Measurements from ENCODE around the gene NOD1. TPM values are rescaled to one million over a fixed set of nuclear protein-coding genes. Genes with fewer than 3 reads are reported as not detected.

NOD1 gene
- total RNA-seq, 4 donors from 2014 or later = 12.4 to 18.3 (median 15.6) TPM

- intact Hi-C loops (cut with DNase I; ENCODE audit: low total_unique reads) = no loop called here
- 76 to 89% methylated on average over 3 to 6 of the region's 6 CpGs for WGBS, 2 donors (ENCODE audit: low coverage in 1 of 2)
- Histone ChIP-seq H3K4me1 (no peaks in the 10 kb centered on the region), H3K27me3 (no peaks in the 10 kb centered on the region), H3K36me3 (peaks cover 0 to 20% (median 3%) of the 10 kb centered on the region in 4 donors), H3K4me3 (no peak overlapping the region), H3K27ac (no peak overlapping the region), H3K9me3 (no peaks in the 10 kb centered on the region)
- no peak for TF ChIP-seq POLR2A (IDR thresholded peaks at IDR 0.05)
- TF ChIP-seq POLR2AphosphoS5 (IDR thresholded peaks at IDR 0.05) = no peak
- TF ChIP-seq EP300 (IDR thresholded peaks at IDR 0.05; ENCODE audit: low read depth) = no peak
- TF ChIP-seq, protein P1, sequence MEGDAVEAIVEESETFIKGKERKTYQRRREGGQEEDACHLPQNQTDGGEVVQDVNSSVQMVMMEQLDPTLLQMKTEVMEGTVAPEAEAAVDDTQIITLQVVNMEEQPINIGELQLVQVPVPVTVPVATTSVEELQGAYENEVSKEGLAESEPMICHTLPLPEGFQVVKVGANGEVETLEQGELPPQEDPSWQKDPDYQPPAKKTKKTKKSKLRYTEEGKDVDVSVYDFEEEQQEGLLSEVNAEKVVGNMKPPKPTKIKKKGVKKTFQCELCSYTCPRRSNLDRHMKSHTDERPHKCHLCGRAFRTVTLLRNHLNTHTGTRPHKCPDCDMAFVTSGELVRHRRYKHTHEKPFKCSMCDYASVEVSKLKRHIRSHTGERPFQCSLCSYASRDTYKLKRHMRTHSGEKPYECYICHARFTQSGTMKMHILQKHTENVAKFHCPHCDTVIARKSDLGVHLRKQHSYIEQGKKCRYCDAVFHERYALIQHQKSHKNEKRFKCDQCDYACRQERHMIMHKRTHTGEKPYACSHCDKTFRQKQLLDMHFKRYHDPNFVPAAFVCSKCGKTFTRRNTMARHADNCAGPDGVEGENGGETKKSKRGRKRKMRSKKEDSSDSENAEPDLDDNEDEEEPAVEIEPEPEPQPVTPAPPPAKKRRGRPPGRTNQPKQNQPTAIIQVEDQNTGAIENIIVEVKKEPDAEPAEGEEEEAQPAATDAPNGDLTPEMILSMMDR (IDR thresholded peaks at IDR 0.05) = no peak
- DNase-seq = no peak
- in situ Hi-C loops (cut with MboI; ENCODE audit: low pct_ligation_motif_present in 1 of 4, low pct_unique_long_range_greater_than_20kb in 1 of 4, low sequenced_read_pairs in 3 of 4) = loop anchor here in 1 of 4 donors (25.0 kb wide), 1 partner anchor 163 kb away; the partner anchor contains the start of gene ZNRF2
Observed at GRCh38 chr7:30450240-30450982, 28.2 kb downstream of the NOD1 start.

GRCh38 chr7:30448461-30449189 lies 30.0 kb downstream of the NOD1 start:
- intact Hi-C loops (cut with DNase I; ENCODE audit: low total_unique reads) = no loop called here
- TF ChIP-seq EP300 (IDR thresholded peaks at IDR 0.05; ENCODE audit: low read depth) (no peak), POLR2A (IDR thresholded peaks at IDR 0.05) (no peak), POLR2AphosphoS5 (IDR thresholded peaks at IDR 0.05) (no peak)
- TF ChIP-seq, protein P1 (IDR thresholded peaks at IDR 0.05) = no peak
- in situ Hi-C loops (cut with MboI; ENCODE audit: low pct_ligation_motif_present in 1 of 4, low pct_unique_long_range_greater_than_20kb in 1 of 4, low sequenced_read_pairs in 3 of 4) = no loop called here
- no peaks in the 10 kb centered on the region for H3K9me3 ChIP-seq
- no peak overlapping the region for H3K4me3 ChIP-seq
- WGBS, 2 donors (ENCODE audit: low coverage in 1 of 2) = 80% methylated on average over 7 of the region's 10 CpGs; no CpG with 5 or more reads in 1 of the 2 donors
- DNase-seq = no peak
- no peaks in the 10 kb centered on the region for H3K27me3 ChIP-seq
- H3K4me1 ChIP-seq = no peaks in the 10 kb centered on the region
- H3K27ac ChIP-seq = no peak overlapping the region
- H3K36me3 ChIP-seq = peaks cover 0 to 13% (median 3%) of the 10 kb centered on the region in 4 donors

GRCh38 chr7:30447466-30447865 lies 31.1 kb downstream of the NOD1 start:
- in situ Hi-C loops (cut with MboI; ENCODE audit: low pct_ligation_motif_present in 1 of 4, low pct_unique_long_range_greater_than_20kb in 1 of 4, low sequenced_read_pairs in 3 of 4) = no loop called here

GRCh38 chr7:30446266-30446665 lies 32.3 kb downstream of the NOD1 start:
- Histone ChIP-seq H3K27ac (no peak overlapping the region), H3K9me3 (no peaks in the 10 kb centered on the region), H3K4me1 (no peaks in the 10 kb centered on the region), H3K36me3 (peaks cover 0 to 9% (median 3%) of the 10 kb centered on the region in 4 donors), H3K27me3 (no peaks in the 10 kb centered on the region), H3K4me3 (no peak overlapping the region)
- DNase-seq = no peak
- in situ Hi-C loops (cut with MboI; ENCODE audit: low pct_ligation_motif_present in 1 of 4, low pct_unique_long_range_greater_than_20kb in 1 of 4, low sequenced_read_pairs in 3 of 4) = no loop called here
- 87% methylated on average over 4 of the region's 4 CpGs; no CpG with 5 or more reads in 1 of the 2 donors for WGBS, 2 donors (ENCODE audit: low coverage in 1 of 2)
- TF ChIP-seq EP300 (IDR thresholded peaks at IDR 0.05; ENCODE audit: low read depth) = no peak
- TF ChIP-seq, protein P1 (IDR thresholded peaks at IDR 0.05) = no peak
- TF ChIP-seq POLR2AphosphoS5 (IDR thresholded peaks at IDR 0.05) = no peak
- no peak for TF ChIP-seq POLR2A (IDR thresholded peaks at IDR 0.05)
- intact Hi-C loops (cut with DNase I; ENCODE audit: low total_unique reads) = no loop called here

More at GRCh38 chr7:30447466-30447865, 31.1 kb downstream of the NOD1 start:
- 98 to 100% methylated on average over 3 to 8 of the region's 8 CpGs for WGBS, 2 donors (ENCODE audit: low coverage in 1 of 2)
- peaks cover 0 to 13% (median 3%) of the 10 kb centered on the region in 4 donors for H3K36me3 ChIP-seq
- H3K4me1 ChIP-seq = no peaks in the 10 kb centered on the region
- no peak for DNase-seq
- intact Hi-C loops (cut with DNase I; ENCODE audit: low total_unique reads) = no loop called here
- no peak overlapping the region for H3K27ac ChIP-seq
- H3K4me3 ChIP-seq = no peak overlapping the region
- H3K9me3 ChIP-seq = no peaks in the 10 kb centered on the region
- TF ChIP-seq, protein P1 (IDR thresholded peaks at IDR 0.05) = no peak
- TF ChIP-seq POLR2A (IDR thresholded peaks at IDR 0.05) (no peak), POLR2AphosphoS5 (IDR thresholded peaks at IDR 0.05) (no peak), EP300 (IDR thresholded peaks at IDR 0.05; ENCODE audit: low read depth) (no peak)
- no peaks in the 10 kb centered on the region for H3K27me3 ChIP-seq

All from transverse colon (tissue), 4 donors.